Pancreas (tissue), 10 donors: ENCODE data around the gene HLA-DMA. TPM values are rescaled to one million over a fixed set of nuclear protein-coding genes. Genes with fewer than 3 reads are reported as not detected.

Source experiments
- ATAC-seq, 4 donors: fragments of 200-7000 bp; cut with Tn5 transposase; one replicate each; pipeline versions ENCODE4 v1.8.0 to v1.9.1; 2020; ENCODE audit warnings: mild to moderate bottlenecking in 4 of 4, moderate library complexity in 4 of 4
- DNase-seq, 6 donors: peaks; one replicate each; pipeline ENCODE4 v3.0.0-alpha.2; 2020
- FAIRE-seq: peaks from 2 replicates; lab custom pipeline; 2012; peaks lifted over from hg19 to GRCh38; lab: Jason Lieb, UNC
- H3K27ac ChIP-seq, 4 donors: fragments of 200-600 bp; sonication (generic); 1 replicate in 3 of 4; 2 replicates in 1 of 4; pipeline versions ENCODE4 v1.5.0 to v1.8.0; 2020
- H3K27me3 ChIP-seq, 4 donors: fragments of 200-600 bp; one replicate each; pipeline ENCODE4 v1.8.0; 2021
- H3K36me3 ChIP-seq, 3 donors: fragments of 200-600 bp; sonication (generic) in 1 of 3; one replicate each; pipeline versions ENCODE4 v1.5.0 to v1.8.0; 2020 to 2021
- H3K4me1 ChIP-seq, 3 donors: fragments of 200-600 bp; one replicate each; pipeline ENCODE4 v1.8.0; 2021
- H3K4me3 ChIP-seq, 4 donors: fragments of 200-600 bp; sonication (generic) in 2 of 4; one replicate each; pipeline versions ENCODE4 v1.5.0 to v1.8.0; 2020 to 2021
- H3K9me3 ChIP-seq, 4 donors: fragments of 200-600 bp; one replicate each; pipeline ENCODE4 v1.8.0; 2021
- CTCF ChIP-seq, 4 donors: fragments of 200-600 bp; sonication (generic) in 3 of 4; IDR thresholded peaks; one replicate each; pipeline versions ENCODE4 v1.5.0 to v1.8.0; 2021; ENCODE audit warnings: antibody characterized with exemption in 4 of 4
- WGBS, 2 donors: extraction: QIAGEN DNeasy Blood & Tissue Kit; methylation state at CpG; one replicate each; pipeline ENCODE4 v1.1.7; 2013; 5-methylcytosine and 5-hydroxymethylcytosine counted together
- intact Hi-C, 3 donors: fragments of 100-400 bp; cut with DNase I; formaldehyde crosslinking; loops; one replicate each; pipeline versions ENCODE4 v1.11.1 to v1.14.2; 2022
- polyA plus RNA-seq, 2 donors: library from polyadenylated mRNA; stranded (reverse); fragments of 200-250 nt; gene quantifications; one replicate each; pipeline ENCODE4 v1.2.3, GENCODE V29; 2013
- total RNA-seq, 6 donors: library from RNA; stranded (reverse); fragmentation: NEBNext Ultra II Directional in 4 of 6; extraction: Animal tissue kit (Norgen Biotek cat#: 25700) in 4 of 6; gene quantifications; one replicate each; pipeline versions ENCODE4 v1.2.1 to v1.2.4, GENCODE V29; 2021 to 2023
- donor health status: healthy with polysubstance abuse.
- donor health status: DM: no; HTN: no; CAD: no; lungs with moderate emphysema.
- donor health status: DM: no; HTN: no; CAD: no.
- donor health status: control.
- donor health status: control.
- donor health status: Bipolar disorder and iron deficiency.
- donor health status: DM: yes; HTN: yes; CAD: no.
- donor health status: DM: no; HTN: no; CAD: no.
- donor health status: DM: no; HTN: no; CAD: no.
- donor health status: DM: yes; HTN: yes; CAD: no.

HLA-DMA gene
- total and polyA plus RNA-seq, 8 donors, result 6.8 to 72.9 (median 23.0) TPM

- H3K27ac ChIP-seq, result no peak overlapping the region
- 89 to 91% methylated on average over 2 of the region's 2 CpGs for WGBS, 2 donors
- no peak overlapping the region for H3K4me3 ChIP-seq
- no peaks in the 10 kb centered on the region for H3K9me3 ChIP-seq
- DNase-seq (no peak), FAIRE-seq (no peak), ATAC-seq (no peak)
- no peaks in the 10 kb centered on the region for H3K27me3 ChIP-seq
- TF ChIP-seq CTCF (IDR thresholded peaks at IDR 0.05), result no peak
- H3K36me3 ChIP-seq, result no peaks in the 10 kb centered on the region
- intact Hi-C loops, result no loop called here
- peaks cover 6 to 16% (median 8%) of the 10 kb centered on the region in 3 donors for H3K4me1 ChIP-seq
Observed at GRCh38 chr6:32922083-32922482, 30.8 kb downstream of the HLA-DMA start.

DNA sequence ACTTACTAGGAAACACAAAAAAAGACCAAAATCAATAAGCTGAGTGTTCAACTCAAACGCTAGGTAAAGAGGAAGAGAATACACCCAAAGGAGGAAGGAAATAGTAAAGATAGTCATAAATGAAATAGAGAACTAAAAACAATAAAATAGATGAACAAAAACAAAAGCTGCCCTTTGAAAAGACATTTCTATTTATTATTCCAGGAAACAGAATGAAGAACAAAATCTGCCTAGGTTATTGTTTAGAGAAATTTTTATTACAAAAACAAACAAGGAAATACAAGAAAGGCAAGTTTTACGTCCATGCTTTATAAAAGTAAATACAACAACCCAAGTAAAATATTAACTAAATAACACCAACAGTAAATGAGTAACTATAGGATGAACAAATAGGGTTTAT, 32.2 kb downstream of the HLA-DMA start:
- peaks cover 6 to 16% (median 8%) of the 10 kb centered on the region in 3 donors for H3K4me1 ChIP-seq
- no peak for TF ChIP-seq CTCF (IDR thresholded peaks at IDR 0.05)
- H3K27ac ChIP-seq, result no peak overlapping the region
- H3K4me3 ChIP-seq, result no peak overlapping the region
- DNase-seq (no peak), ATAC-seq (peak in 1 of 4 donors; percentile 36), FAIRE-seq (peak; percentile 64)
- H3K36me3 ChIP-seq, result no peaks in the 10 kb centered on the region
- intact Hi-C loops, result no loop called here
- H3K27me3 ChIP-seq, result no peaks in the 10 kb centered on the region
- 7 to 15% methylated on average over 2 of the region's 2 CpGs for WGBS, 2 donors
- H3K9me3 ChIP-seq, result no peaks in the 10 kb centered on the region

GRCh38 chr6:32912951-32913350, 39.9 kb downstream of the HLA-DMA start:
- intact Hi-C loops, result no loop called here
- TF ChIP-seq CTCF (IDR thresholded peaks at IDR 0.05), result no peak
- WGBS, 2 donors, result 41 to 52% methylated on average over 1 of the region's 1 CpG
- FAIRE-seq, result no peak
- Histone ChIP-seq H3K4me1 (peaks cover 6 to 19% (median 17%) of the 10 kb centered on the region in 3 donors), H3K27me3 (no peaks in the 10 kb centered on the region), H3K27ac (no peak overlapping the region), H3K36me3 (no peaks in the 10 kb centered on the region), H3K4me3 (no peak overlapping the region), H3K9me3 (no peaks in the 10 kb centered on the region)
- DNase-seq, result no peak
- ATAC-seq, result no peak

- Histone ChIP-seq H3K27ac (peak overlapping the region in 2 of 4 donors; percentile 26 to 50), H3K27me3 (no peaks in the 10 kb centered on the region), H3K36me3 (no peaks in the 10 kb centered on the region), H3K4me3 (no peak overlapping the region), H3K4me1 (peaks cover 13 to 25% (median 24%) of the 10 kb centered on the region in 3 donors), H3K9me3 (no peaks in the 10 kb centered on the region)
- TF ChIP-seq CTCF (IDR thresholded peaks at IDR 0.05), result no peak
- intact Hi-C loops, result no loop called here
- peak; percentile 62 to 92 (median 71) for ATAC-seq
- no peak for DNase-seq
- FAIRE-seq, result peak; percentile 56
- 17 to 19% methylated on average over 2 of the region's 2 CpGs for WGBS, 2 donors
Observed at GRCh38 chr6:32908897-32909296, 44.0 kb downstream of the HLA-DMA start.

DNA sequence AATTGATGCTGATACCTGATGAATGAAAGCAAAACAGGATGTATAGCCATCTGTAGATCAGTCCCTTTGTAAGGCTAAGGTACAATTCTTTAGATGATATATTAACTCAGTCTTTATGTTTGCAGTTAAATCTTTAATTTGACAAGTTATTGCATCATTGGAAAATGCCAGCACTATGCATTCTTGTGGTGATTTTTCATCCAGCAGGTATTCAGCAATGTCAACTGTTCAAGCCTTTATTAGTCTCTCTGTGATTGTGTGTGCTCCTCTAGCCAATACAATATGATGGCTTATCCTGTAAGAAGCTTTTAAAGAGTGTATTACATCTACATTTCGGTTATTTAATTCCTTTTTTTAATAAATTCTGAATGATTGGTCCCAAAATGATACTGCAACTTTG, 46.4 kb downstream of the HLA-DMA start:
- Histone ChIP-seq H3K9me3 (no peaks in the 10 kb centered on the region), H3K36me3 (no peaks in the 10 kb centered on the region), H3K27me3 (no peaks in the 10 kb centered on the region), H3K4me3 (no peak overlapping the region), H3K4me1 (peaks cover 16 to 43% (median 33%) of the 10 kb centered on the region in 3 donors), H3K27ac (no peak overlapping the region)
- ATAC-seq, result no peak
- no peak for DNase-seq
- no peak for TF ChIP-seq CTCF (IDR thresholded peaks at IDR 0.05)
- intact Hi-C loops, result no loop called here
- WGBS, 2 donors, result 75 to 91% methylated on average over 1 of the region's 1 CpG
- no peak for FAIRE-seq
